Transverse colon (tissue), 4 donors: Measurements from ENCODE around the gene SUPT5H. TPM values are rescaled to one million over a fixed set of nuclear protein-coding genes. Genes with fewer than 3 reads are reported as not detected.

Experiments used
- DNase-seq: peaks from one replicate; pipeline ENCODE4 v3.0.0-alpha.2; 2019
- H3K27ac ChIP-seq, 4 donors: fragments of 200-600 bp; sonication (generic); 2 replicates each; pipeline ENCODE4 v1.5.1; 2016 to 2018; ENCODE audit warnings: inconsistent platforms in 4 of 4
- H3K27me3 ChIP-seq: fragments of 200-600 bp; sonication (generic); 2 replicates; pipeline ENCODE4 v1.5.1; 2017; ENCODE audit warnings: inconsistent platforms
- H3K36me3 ChIP-seq, 4 donors: fragments of 200-600 bp; sonication (generic); 2 replicates each; pipeline ENCODE4 v1.5.1; 2017 to 2019; ENCODE audit warnings: inconsistent platforms in 4 of 4
- H3K4me1 ChIP-seq, 4 donors: fragments of 200-600 bp; sonication (generic); 2 replicates each; pipeline ENCODE4 v1.5.1; 2017 to 2020; ENCODE audit warnings: inconsistent platforms in 4 of 4
- H3K4me3 ChIP-seq, 4 donors: fragments of 200-600 bp; sonication (generic); 1 replicate in 1 of 4; 2 replicates in 3 of 4; pipeline versions ENCODE4 v1.5.1 to v1.6.1; 2017 to 2019; ENCODE audit warnings: inconsistent platforms in 4 of 4
- H3K9me3 ChIP-seq, 2 donors: fragments of 200-600 bp; sonication (generic); 2 replicates each; pipeline ENCODE4 v1.5.1; 2017 to 2019; ENCODE audit warnings: inconsistent platforms in 2 of 2
- CTCF ChIP-seq, 5 experiments: fragments of 200-600 bp in 3 of 5; fragments of 450-650 bp in 2 of 5; sonication (generic) in 3 of 5; IDR thresholded peaks; 1 replicate in 2 of 5; 2 replicates in 3 of 5; pipeline ENCODE4 v1.5.1; 2016 to 2017; ENCODE audit warnings: antibody characterized with exemption in 5 of 5, inconsistent platforms in 3 of 5, mild to moderate bottlenecking in 2 of 5, moderate library complexity in 1 of 5
- EP300 ChIP-seq: sonication (generic); formaldehyde crosslinking; IDR thresholded peaks from one replicate; pipeline ENCODE4 v1.6.1; 2017; ENCODE audit warnings: antibody characterized with exemption, low read depth
- POLR2A ChIP-seq: fragments of 450-650 bp; IDR thresholded peaks from one replicate; pipeline ENCODE4 v1.6.1; 2016; ENCODE audit warnings: antibody characterized with exemption, mild to moderate bottlenecking, moderate library complexity
- POLR2AphosphoS5 ChIP-seq, 3 donors: sonication (generic); formaldehyde crosslinking; IDR thresholded peaks; one replicate each; pipeline ENCODE4 v1.6.1; 2016; ENCODE audit warnings: antibody characterized with exemption in 3 of 3
- WGBS, 2 donors: methylation state at CpG; one replicate each; pipeline ENCODE4 v1.1.5; 2018; ENCODE audit warnings: low coverage in 1 of 2; 5-methylcytosine and 5-hydroxymethylcytosine counted together
- in situ Hi-C, 4 donors: fragments of 200-750 bp; cut with MboI; loops; one replicate each; pipeline versions ENCODE4 v1.15.0 to v1.15.1; 2017; ENCODE audit warnings: low sequenced_read_pairs in 3 of 4, low pct_ligation_motif_present in 1 of 4, low pct_unique_long_range_greater_than_20kb in 1 of 4
- intact Hi-C: fragments of 100-400 bp; cut with DNase I; formaldehyde crosslinking; loops from one replicate; pipeline ENCODE4 v1.15.1; 2023; ENCODE audit warnings: low total_unique reads
- total RNA-seq, 4 donors: library from RNA; depleted of rRNA; stranded (reverse); fragments of >200 nt; gene quantifications; one replicate each; pipeline ENCODE4 v1.1.0, GENCODE V29; 2016

The SUPT5H gene
- total RNA-seq, 4 donors from 2014 or later: 97.1 to 161 (median 125) TPM

- WGBS, 2 donors: 97% methylated on average over 4 of the region's 4 CpGs; no CpG with 5 or more reads in 1 of the 2 donors
- peak overlapping the region; percentile 98 to 100 (median 99) for H3K27ac ChIP-seq
- H3K27me3 ChIP-seq: no peaks in the 10 kb centered on the region
- H3K9me3 ChIP-seq: no peaks in the 10 kb centered on the region
- in situ Hi-C loops (loop anchor here in 1 of 4 donors (10.0 kb wide), 1 partner anchor 55 kb away; the partner anchor contains the start of gene SAMD4B), intact Hi-C loops (loop anchor here (2.0 kb wide), 1 partner anchor 13 kb away; the partner anchor contains the start of gene PLEKHG2)
- TF ChIP-seq CTCF (IDR thresholded peaks at IDR 0.05) (no peak), EP300 (no peak), POLR2AphosphoS5 (IDR thresholded peaks at IDR 0.05) (no peak), POLR2A (no peak)
- H3K4me3 ChIP-seq: no peak overlapping the region
- peaks cover 44 to 72% (median 62%) of the 10 kb centered on the region in 4 donors for H3K4me1 ChIP-seq
- H3K36me3 ChIP-seq: peaks cover 0 to 6% (median 0%) of the 10 kb centered on the region in 4 donors
- DNase-seq: no peak
Observed at GRCh38 chr19:39399668-39400050, 45.7 kb upstream of the SUPT5H start.

- Histone ChIP-seq H3K27me3 (no peaks in the 10 kb centered on the region), H3K27ac (peak overlapping the region; percentile 98 to 100 (median 99)), H3K9me3 (no peaks in the 10 kb centered on the region), H3K4me1 (peaks cover 44 to 76% (median 65%) of the 10 kb centered on the region in 4 donors), H3K4me3 (no peak overlapping the region), H3K36me3 (peaks cover 0 to 2% (median 0%) of the 10 kb centered on the region in 4 donors)
- TF ChIP-seq POLR2AphosphoS5 (IDR thresholded peaks at IDR 0.05) (no peak), CTCF (IDR thresholded peaks at IDR 0.05) (no peak), POLR2A (no peak)
- WGBS, 2 donors: 92 to 93% methylated on average over 4 of the region's 4 CpGs
- no peak for DNase-seq
- in situ Hi-C loops (no loop called here), intact Hi-C loops (no loop called here)
Observed at GRCh38 chr19:39400061-39400460, 45.3 kb upstream of the SUPT5H start.

GRCh38 chr19:39401070-39401548 is 44.3 kb upstream of the SUPT5H start:
- H3K27me3 ChIP-seq: no peaks in the 10 kb centered on the region
- no peaks in the 10 kb centered on the region for H3K36me3 ChIP-seq
- no peak for DNase-seq
- WGBS, 2 donors: 32% methylated on average over 4 of the region's 4 CpGs; no CpG with 5 or more reads in 1 of the 2 donors
- H3K4me1 ChIP-seq: peaks cover 48 to 86% (median 75%) of the 10 kb centered on the region in 4 donors
- in situ Hi-C loops (no loop called here), intact Hi-C loops (no loop called here)
- no peaks in the 10 kb centered on the region for H3K9me3 ChIP-seq
- no peak overlapping the region for H3K4me3 ChIP-seq
- H3K27ac ChIP-seq: peak overlapping the region; percentile 98 to 100 (median 99)
- TF ChIP-seq POLR2AphosphoS5 (IDR thresholded peaks at IDR 0.05) (no peak), EP300 (no peak), POLR2A (no peak)

- Histone ChIP-seq H3K27me3 (no peaks in the 10 kb centered on the region), H3K36me3 (no peaks in the 10 kb centered on the region), H3K4me3 (peak overlapping the region in 1 of 4 donors; percentile 38), H3K9me3 (no peaks in the 10 kb centered on the region), H3K4me1 (peaks cover 48 to 87% (median 77%) of the 10 kb centered on the region in 4 donors), H3K27ac (peak overlapping the region; percentile 98 to 100 (median 99))
- intact Hi-C loops: no loop called here
- in situ Hi-C loops: no loop called here
- TF ChIP-seq POLR2AphosphoS5 (IDR thresholded peaks at IDR 0.05) (peak; percentile 69 to 90 (median 90)), CTCF (IDR thresholded peaks at IDR 0.05) (no peak), POLR2A (peak; percentile 87), EP300 (peak; percentile 85)
- peak; percentile 90 for DNase-seq
- WGBS, 2 donors: 18% methylated on average over 23 of the region's 25 CpGs; no CpG with 5 or more reads in 1 of the 2 donors
Observed at GRCh38 chr19:39401549-39402345, 43.6 kb upstream of the SUPT5H start.
